Skeletal muscle satellite cell (primary cell): ENCODE results near the gene TAS2R50.

ENCODE experiments used
- H3K27me3 ChIP-seq: 2 replicates; pipeline ENCODE4 v1.7.0; 2013; ENCODE audit warnings: low read length; ENCODE audit not compliant: control insufficient read depth, insufficient read depth
- H3K36me3 ChIP-seq: 2 replicates; pipeline ENCODE4 v1.7.0; 2013; ENCODE audit warnings: mild to moderate bottlenecking, control low read depth, low read length; ENCODE audit not compliant: insufficient read depth
- H3K4me1 ChIP-seq: 2 replicates; pipeline ENCODE4 v1.7.0; 2013; ENCODE audit warnings: low read length; ENCODE audit not compliant: control insufficient read depth, insufficient read depth
- H3K4me2 ChIP-seq: 2 replicates; pipeline ENCODE4 v1.7.0; 2013; ENCODE audit warnings: mild to moderate bottlenecking, low read length
- H3K4me3 ChIP-seq: 2 replicates; pipeline ENCODE4 v1.7.0; 2013; ENCODE audit warnings: low read length
- H3K9ac ChIP-seq: 2 replicates; pipeline ENCODE4 v1.7.0; 2013; ENCODE audit warnings: mild to moderate bottlenecking, low read depth, low read length, moderate library complexity
- H3K9me3 ChIP-seq: replicated peaks from 2 replicates; pipeline ENCODE4 v1.7.0; 2013; ENCODE audit warnings: mild to moderate bottlenecking, control low read depth, low read length

The TAS2R50 gene

DNA sequence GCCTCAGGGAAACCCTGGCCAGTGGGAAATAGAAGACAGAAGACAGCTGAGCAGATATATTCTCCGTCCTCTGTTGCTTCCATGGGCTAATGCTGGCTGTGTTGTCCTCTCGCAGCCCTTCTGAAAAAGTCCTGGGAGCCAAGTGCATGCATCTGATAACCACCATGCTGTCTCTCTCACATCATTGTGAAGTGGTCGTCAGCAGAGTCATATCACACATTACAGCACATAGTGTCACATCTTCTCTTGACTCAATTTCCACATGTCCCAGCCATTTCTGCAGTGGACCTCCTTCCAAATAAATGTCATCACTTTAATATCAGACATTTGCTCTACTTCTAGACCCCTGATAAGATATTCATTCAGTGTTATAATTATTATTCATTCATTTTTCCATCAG is 7.6 kb upstream of the TAS2R50 start:
- Histone ChIP-seq H3K27me3 (no peaks in the 10 kb centered on the region), H3K4me2 (no peak overlapping the region), H3K9me3 (no peaks in the 10 kb centered on the region), H3K4me1 (no peaks in the 10 kb centered on the region), H3K4me3 (no peak overlapping the region), H3K36me3 (no peaks in the 10 kb centered on the region), H3K9ac (no peak overlapping the region)

DNA sequence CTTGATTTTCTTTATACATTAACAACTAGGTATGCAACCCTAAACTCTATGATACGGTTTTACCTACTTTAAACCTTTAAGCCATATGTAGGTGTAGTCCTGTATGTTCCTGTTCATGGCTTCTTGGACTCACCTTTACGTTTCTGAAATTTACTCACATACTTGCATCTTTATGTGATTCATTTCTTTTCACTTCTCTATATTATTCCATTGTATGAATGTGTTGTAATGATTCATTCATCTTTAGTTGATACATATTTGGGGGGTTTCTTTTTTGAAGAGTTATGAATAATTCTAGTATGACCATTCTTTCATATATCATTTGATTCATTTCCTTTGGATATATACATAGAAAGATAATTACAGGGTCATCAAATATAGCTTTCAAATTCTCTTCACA is 2.4 kb upstream of the TAS2R50 start:
- Histone ChIP-seq H3K4me2 (no peak overlapping the region), H3K36me3 (no peaks in the 10 kb centered on the region), H3K9ac (no peak overlapping the region), H3K4me1 (no peaks in the 10 kb centered on the region), H3K9me3 (no peaks in the 10 kb centered on the region), H3K4me3 (no peak overlapping the region), H3K27me3 (no peaks in the 10 kb centered on the region)

- Histone ChIP-seq H3K4me2 (no peak overlapping the region), H3K4me1 (no peaks in the 10 kb centered on the region), H3K4me3 (no peak overlapping the region), H3K27me3 (no peaks in the 10 kb centered on the region), H3K9me3 (no peaks in the 10 kb centered on the region), H3K9ac (no peak overlapping the region), H3K36me3 (no peaks in the 10 kb centered on the region)
Measured at GRCh38 chr12:10982244-10982643, 4.5 kb downstream of the TAS2R50 start.

DNA sequence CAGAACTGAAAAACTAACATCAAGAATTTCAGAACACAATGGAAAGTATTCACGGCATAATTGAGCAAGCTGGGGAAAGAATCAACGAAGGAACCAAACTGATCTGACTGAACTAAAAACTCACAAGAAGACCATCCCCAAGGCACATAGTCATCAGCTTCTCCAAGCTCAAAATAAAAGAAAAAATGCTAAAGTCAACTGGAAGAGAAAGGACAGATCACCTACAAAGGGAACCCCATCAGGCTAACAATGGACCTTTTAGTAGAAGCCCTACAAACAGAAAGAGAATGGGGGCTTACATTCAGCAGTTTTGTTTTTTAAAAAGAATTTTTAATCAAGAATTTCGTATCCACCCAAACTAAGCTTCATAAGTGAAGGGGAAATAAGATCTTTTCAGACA is 11.7 kb downstream of the TAS2R50 start:
- no peak overlapping the region for H3K4me3 ChIP-seq
- no peak overlapping the region for H3K4me2 ChIP-seq
- H3K9me3 ChIP-seq: no peaks in the 10 kb centered on the region
- H3K4me1 ChIP-seq: no peaks in the 10 kb centered on the region
- no peak overlapping the region for H3K9ac ChIP-seq
- no peaks in the 10 kb centered on the region for H3K27me3 ChIP-seq
- no peaks in the 10 kb centered on the region for H3K36me3 ChIP-seq

DNA sequence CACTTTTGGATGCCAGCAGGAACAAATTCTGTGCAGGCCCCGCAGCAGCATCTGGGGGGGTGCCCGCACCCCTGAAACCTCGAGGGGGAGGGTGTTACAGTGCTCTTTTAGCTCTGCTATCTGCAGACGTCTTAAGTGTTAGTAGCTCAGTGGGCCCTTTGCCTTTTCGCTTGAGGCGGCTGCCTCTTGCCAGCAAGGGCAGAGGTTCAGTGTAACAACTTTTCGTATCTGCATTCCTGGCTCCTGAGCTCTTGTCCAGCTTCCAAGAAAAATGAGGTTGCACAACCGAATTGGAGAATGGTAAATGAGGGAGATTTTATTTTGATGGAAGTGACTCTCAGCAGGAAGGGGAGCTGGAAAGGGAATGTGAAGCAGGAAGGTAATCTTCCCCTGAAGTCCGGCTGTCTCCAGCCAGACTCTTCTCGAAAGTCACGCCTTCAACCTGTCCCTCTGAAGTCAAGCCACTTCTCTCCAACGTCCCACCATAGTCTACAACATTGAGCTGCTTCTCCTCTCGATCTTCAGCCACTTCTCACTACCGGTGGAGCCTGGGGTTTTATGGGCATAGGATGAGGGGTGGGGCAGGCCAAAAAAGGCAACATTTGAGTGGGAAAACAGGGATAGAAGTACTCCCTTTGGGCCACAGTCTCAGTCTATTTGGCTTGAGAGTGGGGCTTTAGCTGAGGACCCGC is 17.8 kb downstream of the TAS2R50 start:
- Histone ChIP-seq H3K27me3 (no peaks in the 10 kb centered on the region), H3K4me2 (no peak overlapping the region), H3K9me3 (no peaks in the 10 kb centered on the region), H3K36me3 (no peaks in the 10 kb centered on the region), H3K9ac (no peak overlapping the region), H3K4me3 (no peak overlapping the region), H3K4me1 (peaks cover 12% of the 10 kb centered on the region)

DNA sequence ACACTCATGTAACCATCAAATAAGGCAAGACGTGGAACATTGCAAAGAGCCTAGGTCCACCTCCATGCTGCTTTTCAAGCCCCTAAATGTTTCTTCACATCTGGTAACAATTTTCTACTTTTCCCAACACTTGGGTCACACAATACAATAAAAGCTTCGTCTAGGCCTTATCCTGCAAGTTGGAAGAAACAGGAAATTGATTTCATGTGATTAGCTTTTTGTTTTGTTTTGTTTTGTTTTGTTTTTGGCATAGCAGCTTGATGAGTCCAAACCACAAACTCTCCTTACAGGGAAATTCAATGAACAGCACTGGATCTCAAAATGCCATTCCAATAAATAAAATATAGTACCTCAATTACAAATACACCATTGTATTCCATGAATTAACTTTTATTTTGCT is 19.3 kb downstream of the TAS2R50 start:
- Histone ChIP-seq H3K4me2 (no peak overlapping the region), H3K36me3 (no peaks in the 10 kb centered on the region), H3K27me3 (no peaks in the 10 kb centered on the region), H3K9ac (no peak overlapping the region), H3K4me3 (no peak overlapping the region), H3K4me1 (peaks cover 12% of the 10 kb centered on the region), H3K9me3 (no peaks in the 10 kb centered on the region)

- no peak overlapping the region for H3K4me3 ChIP-seq
- no peak overlapping the region for H3K4me2 ChIP-seq
- no peaks in the 10 kb centered on the region for H3K36me3 ChIP-seq
- H3K9me3 ChIP-seq: no peaks in the 10 kb centered on the region
- H3K27me3 ChIP-seq: no peaks in the 10 kb centered on the region
- H3K9ac ChIP-seq: no peak overlapping the region
- H3K4me1 ChIP-seq: peaks cover 12% of the 10 kb centered on the region
Measured at GRCh38 chr12:10966314-10966713, 20.4 kb downstream of the TAS2R50 start.

DNA sequence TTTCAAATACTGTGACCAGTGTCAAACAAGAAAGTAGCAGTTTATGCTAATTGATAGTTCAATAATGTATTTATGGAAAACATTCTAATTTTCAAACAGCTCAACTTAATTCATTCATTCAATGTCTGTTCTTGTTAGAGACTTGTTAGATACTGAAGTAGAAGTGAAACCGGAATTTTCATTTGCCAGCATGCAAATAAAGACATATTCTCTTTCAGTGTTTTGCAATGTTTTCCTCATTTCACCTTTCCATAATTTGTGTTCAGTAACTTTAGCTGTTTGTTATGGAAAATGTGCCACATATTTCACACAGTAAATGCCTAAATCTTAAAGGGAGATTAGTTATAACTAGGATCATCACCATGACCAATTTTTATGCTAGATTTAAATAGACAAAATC is 21.2 kb downstream of the TAS2R50 start:
- Histone ChIP-seq H3K9ac (no peak overlapping the region), H3K4me1 (peaks cover 12% of the 10 kb centered on the region), H3K27me3 (no peaks in the 10 kb centered on the region), H3K4me2 (no peak overlapping the region), H3K4me3 (no peak overlapping the region), H3K9me3 (no peaks in the 10 kb centered on the region), H3K36me3 (no peaks in the 10 kb centered on the region)

DNA sequence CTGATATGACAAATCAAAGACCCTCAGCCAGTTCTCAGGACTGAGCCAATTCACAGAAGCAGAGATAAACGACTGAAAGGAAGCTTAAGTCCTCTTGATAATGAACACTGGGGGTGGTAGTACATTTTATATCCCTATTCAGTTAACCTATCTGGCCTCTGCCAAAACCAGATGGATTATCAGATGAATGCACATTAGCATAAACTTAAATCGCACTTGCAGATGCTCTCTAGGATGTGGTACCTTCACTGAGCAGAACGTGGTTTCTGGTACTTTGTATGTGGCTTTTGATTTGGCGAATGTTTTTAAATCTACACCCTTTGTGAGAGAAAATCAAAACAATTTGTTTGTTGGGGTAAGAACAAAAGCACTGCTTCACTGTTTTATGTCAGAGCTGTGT is 26.5 kb downstream of the TAS2R50 start:
- H3K27me3 ChIP-seq: no peaks in the 10 kb centered on the region
- H3K4me1 ChIP-seq: no peaks in the 10 kb centered on the region
- H3K4me3 ChIP-seq: no peak overlapping the region
- no peaks in the 10 kb centered on the region for H3K9me3 ChIP-seq
- no peak overlapping the region for H3K4me2 ChIP-seq
- H3K9ac ChIP-seq: no peak overlapping the region
- H3K36me3 ChIP-seq: no peaks in the 10 kb centered on the region

DNA sequence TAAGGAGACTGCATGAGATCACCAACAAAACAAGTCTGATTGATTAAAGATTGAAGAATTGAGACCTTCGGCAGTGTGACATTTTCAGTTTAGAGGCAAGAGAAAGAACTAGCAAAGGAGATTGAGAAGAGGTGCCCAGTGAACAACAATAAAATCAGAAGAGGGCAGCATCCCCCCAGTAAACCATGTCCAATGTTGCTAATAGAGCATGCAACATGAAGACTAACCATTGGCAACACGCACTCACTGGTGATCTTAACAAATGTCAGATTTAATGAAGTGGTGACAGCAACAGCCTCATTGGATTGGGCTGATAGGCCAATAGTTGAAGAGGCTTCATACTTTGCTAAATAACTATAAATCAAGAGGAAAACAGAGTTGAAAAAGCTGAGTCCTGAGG is 26.9 kb downstream of the TAS2R50 start:
- Histone ChIP-seq H3K4me2 (no peak overlapping the region), H3K4me3 (no peak overlapping the region), H3K27me3 (no peaks in the 10 kb centered on the region), H3K4me1 (no peaks in the 10 kb centered on the region), H3K9me3 (no peaks in the 10 kb centered on the region), H3K9ac (no peak overlapping the region), H3K36me3 (no peaks in the 10 kb centered on the region)

DNA sequence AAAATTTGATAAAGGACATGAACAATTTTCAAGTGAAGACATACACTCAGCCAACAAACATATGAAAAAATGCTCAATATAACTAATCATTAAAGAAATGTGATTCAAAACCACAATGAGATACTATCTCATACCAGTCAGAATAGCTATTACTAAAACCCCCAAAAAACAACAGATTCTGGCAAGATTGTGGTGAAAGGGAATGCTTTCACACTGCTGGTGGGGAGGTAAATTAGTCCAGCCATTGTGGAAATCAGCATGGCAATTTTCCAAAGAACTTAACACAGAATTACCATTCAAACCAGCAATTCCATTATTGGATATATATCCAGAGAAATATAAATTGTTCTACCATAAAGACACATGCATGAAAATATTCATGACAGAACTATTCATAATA is 29.0 kb downstream of the TAS2R50 start:
- Histone ChIP-seq H3K27me3 (no peaks in the 10 kb centered on the region), H3K4me3 (no peak overlapping the region), H3K36me3 (no peaks in the 10 kb centered on the region)

DNA sequence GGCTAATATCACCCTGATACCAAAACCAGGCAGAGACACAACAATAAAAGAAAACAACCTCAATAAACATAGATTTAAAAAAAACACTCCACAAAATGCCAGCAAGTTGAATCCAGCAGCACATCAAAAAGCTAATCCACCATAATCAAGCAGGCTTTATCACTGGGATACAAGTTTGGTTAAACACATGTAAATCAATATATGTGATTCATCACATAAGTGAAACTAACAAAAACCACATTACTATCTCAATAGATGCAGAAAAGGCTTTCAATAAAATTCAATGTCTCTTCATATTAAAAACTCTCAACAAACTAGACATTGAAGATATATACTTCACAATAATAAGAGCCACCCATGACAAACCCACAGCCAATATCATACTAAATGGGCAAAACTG is 30.6 kb downstream of the TAS2R50 start:
- Histone ChIP-seq H3K4me2 (no peak overlapping the region), H3K9me3 (no peaks in the 10 kb centered on the region), H3K9ac (no peak overlapping the region), H3K36me3 (no peaks in the 10 kb centered on the region), H3K27me3 (no peaks in the 10 kb centered on the region), H3K4me3 (no peak overlapping the region), H3K4me1 (no peaks in the 10 kb centered on the region)

More for the DNA sequence above, 29.0 kb downstream of the TAS2R50 start:
- Histone ChIP-seq H3K9ac (no peak overlapping the region), H3K4me2 (no peak overlapping the region), H3K9me3 (no peaks in the 10 kb centered on the region), H3K4me1 (no peaks in the 10 kb centered on the region)
